ENCODE data around the gene PTPRN2.
"Not testable (repeated sequence)": the region's sequence is repeated elsewhere in the genome, so short reads cannot be mapped to it uniquely, and the experiment has no call there.

PTPRN2 gene

DNA sequence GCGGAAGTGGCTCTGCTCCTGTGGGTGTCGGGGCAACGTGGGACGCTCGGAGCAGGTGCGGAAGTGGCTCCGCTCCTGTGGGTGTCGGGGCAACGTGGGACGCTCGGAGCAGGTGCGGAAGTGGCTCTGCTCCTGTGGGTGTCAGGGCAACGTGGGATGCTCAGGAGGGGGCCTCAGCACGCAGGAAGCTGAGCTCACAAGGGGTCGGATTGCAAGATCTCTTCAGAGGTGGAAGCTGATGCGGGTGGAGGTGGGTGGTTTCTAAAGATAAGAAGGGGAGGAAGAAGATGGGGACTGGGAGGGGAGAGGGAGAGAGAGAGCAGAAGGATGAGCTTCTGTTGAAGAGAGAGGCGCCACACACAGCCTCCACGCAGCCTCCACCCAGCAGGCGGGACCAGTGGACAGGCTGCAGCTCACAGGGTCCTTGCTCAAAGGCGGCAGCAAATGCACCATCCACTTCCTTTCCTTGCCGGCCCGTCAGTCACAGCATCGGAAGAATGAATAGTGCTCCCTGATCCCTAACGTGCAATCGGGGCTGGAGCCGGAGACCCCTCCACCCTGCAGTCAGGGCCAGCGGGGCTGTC lies 78.7 kb downstream of the PTPRN2 start:
- no peak for DNase-seq (ENCODE audit: insufficient read length, low spot score)
- TF ChIP-seq, protein P1, sequence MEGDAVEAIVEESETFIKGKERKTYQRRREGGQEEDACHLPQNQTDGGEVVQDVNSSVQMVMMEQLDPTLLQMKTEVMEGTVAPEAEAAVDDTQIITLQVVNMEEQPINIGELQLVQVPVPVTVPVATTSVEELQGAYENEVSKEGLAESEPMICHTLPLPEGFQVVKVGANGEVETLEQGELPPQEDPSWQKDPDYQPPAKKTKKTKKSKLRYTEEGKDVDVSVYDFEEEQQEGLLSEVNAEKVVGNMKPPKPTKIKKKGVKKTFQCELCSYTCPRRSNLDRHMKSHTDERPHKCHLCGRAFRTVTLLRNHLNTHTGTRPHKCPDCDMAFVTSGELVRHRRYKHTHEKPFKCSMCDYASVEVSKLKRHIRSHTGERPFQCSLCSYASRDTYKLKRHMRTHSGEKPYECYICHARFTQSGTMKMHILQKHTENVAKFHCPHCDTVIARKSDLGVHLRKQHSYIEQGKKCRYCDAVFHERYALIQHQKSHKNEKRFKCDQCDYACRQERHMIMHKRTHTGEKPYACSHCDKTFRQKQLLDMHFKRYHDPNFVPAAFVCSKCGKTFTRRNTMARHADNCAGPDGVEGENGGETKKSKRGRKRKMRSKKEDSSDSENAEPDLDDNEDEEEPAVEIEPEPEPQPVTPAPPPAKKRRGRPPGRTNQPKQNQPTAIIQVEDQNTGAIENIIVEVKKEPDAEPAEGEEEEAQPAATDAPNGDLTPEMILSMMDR (IDR thresholded peaks at IDR 0.05; ENCODE audit: insufficient read depth, missing control alignments) = no peak
- FAIRE-seq = no peak

DNA sequence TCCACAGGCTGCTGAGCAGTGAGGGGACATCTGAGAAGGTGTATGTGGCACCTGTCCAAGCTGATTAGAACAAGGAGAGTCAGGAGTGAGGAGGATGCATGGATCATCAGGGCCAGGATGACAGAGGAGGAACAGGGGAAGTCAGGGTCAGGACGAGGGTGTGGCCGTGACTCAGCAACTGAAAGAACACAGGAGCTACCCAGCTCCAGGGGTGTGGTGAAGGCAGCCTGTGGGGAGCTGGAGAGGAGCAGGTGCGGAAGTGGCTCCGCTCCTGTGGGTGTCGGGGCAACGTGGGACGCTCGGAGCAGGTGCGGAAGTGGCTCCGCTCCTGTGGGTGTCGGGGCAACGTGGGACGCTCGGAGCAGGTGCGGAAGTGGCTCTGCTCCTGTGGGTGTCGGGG lies 79.3 kb downstream of the PTPRN2 start:
- FAIRE-seq; DNase-seq (ENCODE audit: insufficient read length, low spot score): not testable (repeated sequence)

DNA sequence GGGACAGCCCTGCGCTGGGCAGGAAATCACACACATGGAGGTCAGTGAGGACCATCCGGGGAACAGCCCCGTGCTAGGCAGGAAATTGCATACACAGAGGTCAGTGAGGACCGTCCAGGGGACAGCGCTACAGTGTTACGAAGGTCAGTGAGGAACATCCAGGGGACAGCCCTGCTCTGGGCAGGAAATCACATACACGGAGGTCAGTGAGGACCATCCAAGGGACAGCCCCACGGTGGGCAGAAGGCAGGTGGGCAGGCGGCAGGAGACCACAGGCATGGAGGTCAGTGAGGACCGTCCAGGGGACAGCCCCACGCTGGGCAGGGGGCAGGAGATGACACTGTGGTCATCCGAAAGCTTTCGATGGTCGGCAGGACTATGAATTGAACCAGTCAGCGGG lies 79.7 kb downstream of the PTPRN2 start:
- TF ChIP-seq, protein P1 (IDR thresholded peaks at IDR 0.05; ENCODE audit: insufficient read depth, missing control alignments) = no peak
- DNase-seq (ENCODE audit: insufficient read length, low spot score) (no peak), FAIRE-seq (no peak)

DNA sequence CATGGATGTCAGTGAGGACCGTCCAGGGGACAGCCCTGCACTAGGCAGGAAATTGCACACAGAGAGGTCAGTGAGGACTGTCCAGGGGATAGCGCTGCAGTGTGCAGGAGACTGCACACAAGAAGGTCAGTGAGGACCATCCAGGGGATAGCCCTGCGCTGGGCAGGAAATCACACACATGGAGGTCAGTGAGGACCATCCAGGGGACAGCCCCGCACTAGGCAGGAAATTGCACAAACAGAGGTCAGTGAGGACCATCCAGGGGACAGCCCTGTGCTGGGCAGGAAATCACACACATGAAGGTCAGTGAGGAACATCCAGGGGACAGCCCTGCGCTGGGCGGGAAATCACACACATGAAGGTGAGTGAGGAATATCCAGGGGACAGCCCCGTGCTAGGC lies 80.4 kb downstream of the PTPRN2 start:
- FAIRE-seq; DNase-seq (ENCODE audit: insufficient read length, low spot score): not testable (repeated sequence)

DNA sequence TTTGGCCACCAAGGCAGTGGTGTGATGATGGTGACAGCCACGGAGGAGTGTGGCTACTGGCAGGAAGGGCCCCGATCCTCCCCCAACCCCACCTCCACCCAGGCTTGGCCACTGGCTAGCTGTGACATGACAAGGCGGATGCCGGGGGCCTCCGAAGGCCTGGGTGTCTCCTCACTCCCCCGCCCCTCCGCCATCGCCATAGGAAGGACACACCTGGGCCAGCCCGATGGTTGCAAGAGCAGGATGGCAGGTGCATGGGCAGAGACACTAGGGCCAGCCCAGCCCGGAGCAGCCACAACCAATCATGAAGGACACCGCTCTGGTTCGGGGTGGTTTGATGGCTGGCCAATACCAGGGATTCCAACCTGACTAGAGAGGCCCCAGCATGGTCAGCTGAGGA lies 81.0 kb downstream of the PTPRN2 start:
- TF ChIP-seq, protein P1 (IDR thresholded peaks at IDR 0.05; ENCODE audit: insufficient read depth, missing control alignments) = no peak
- DNase-seq (ENCODE audit: insufficient read length, low spot score) (no peak), FAIRE-seq (no peak)

DNA sequence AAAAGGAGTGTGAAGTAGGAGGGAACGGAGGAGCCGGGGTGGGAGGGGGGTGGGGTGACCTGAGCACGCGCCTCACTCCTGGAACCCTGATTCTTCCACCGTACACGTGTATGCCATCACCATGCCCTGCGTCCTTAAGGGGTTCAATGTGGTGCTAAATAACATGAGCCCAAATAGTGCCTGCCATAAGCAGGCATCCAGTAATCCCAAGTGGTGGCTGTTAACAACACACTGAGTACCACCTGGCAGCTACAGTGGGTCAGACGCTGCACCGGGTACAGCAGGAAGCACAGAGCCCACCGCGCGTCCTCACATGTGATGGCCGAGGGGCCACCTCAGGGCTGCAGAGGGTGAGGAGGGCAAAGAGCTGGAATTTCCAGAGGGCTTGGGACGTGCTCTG lies 81.9 kb downstream of the PTPRN2 start:
- FAIRE-seq (no peak), DNase-seq (ENCODE audit: insufficient read length, low spot score) (no peak)
- TF ChIP-seq, protein P1 (IDR thresholded peaks at IDR 0.05; ENCODE audit: insufficient read depth, missing control alignments) = no peak

DNA sequence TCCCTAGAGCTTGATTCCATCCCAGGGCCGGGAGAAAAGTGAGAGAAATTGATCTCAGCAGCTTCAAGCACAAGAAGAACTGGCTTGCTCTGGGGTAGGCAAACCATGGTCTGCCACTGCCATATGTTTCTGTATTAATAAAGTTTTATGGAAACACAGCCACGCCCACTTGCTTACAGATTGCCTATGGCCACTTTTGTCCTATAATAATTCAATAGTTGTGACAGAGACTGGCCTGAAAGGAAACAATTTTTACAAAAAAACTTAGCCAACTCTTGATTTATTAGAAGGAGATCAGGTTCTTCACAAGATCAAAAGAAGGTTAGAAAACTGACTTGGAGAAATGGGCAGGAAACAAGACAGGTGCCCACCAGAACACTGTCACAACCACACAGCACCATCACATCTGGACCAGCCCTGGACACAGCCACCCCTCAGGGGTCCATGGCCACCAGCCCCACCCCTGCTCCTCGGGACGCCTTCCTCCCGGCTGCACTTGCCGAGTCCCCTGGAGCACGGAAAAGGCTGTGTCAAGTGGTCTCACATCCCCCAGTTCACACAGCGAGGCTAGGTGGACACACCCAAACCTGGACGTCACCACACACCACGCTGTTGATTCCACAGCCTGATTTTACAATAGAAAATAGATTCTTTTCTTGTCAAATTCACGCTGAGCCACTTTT lies 85.4 kb downstream of the PTPRN2 start:
- TF ChIP-seq, protein P1 (IDR thresholded peaks at IDR 0.05; ENCODE audit: insufficient read depth, missing control alignments) = no peak
- DNase-seq (ENCODE audit: insufficient read length, low spot score) = no peak
- FAIRE-seq = no peak

DNA sequence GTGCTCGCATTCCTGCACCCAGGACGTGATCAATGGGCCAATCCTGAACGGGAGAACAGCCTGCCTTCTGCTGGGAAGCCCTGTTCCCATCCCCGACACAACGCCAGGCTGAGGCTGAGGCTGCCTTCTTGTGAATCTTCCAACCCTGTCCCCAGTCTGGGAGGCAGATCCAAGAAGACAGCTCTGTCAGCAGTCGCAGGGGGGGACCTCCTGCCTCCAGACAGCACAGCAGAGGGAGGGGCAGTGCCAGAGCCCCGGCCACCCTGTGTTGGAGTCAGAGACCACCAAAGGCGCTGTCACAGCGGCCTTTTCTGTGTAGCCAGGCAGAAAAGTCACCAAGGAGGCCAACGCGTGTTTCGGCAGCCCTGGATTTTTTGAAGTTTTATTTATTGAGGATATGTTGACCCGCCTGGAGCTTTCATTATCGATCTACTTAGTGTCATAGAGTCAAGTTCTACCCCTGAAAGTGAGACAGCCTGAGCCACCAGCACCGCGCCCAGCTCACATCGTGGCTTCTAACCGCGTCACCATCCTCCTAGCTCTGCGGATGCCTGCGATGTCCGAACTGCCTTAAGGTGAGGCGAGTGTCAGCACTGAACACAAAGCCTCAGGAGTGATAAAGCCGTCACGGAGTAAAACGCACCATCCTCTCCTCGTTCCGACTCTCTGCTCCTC lies 86.1 kb downstream of the PTPRN2 start:
- TF ChIP-seq, protein P1 (IDR thresholded peaks at IDR 0.05; ENCODE audit: insufficient read depth, missing control alignments) = no peak
- DNase-seq (ENCODE audit: insufficient read length, low spot score) (no peak), FAIRE-seq (no peak)
